GM21717 (cell line): Measurements from ENCODE around the gene HMCN2.
"Not testable (repeated sequence)": the region's sequence is repeated elsewhere in the genome, so short reads cannot be mapped to it uniquely, and the experiment has no call there.

Experiments used
- ATAC-seq: cut with Tn5 transposase; IDR thresholded peaks from one replicate; pipeline ENCODE4 v1.9.1; 2021; ENCODE audit warnings: mild to moderate bottlenecking, moderate library complexity; ENCODE audit not compliant: unreplicated experiment

The HMCN2 gene

GRCh38 chr9:130327070-130327780, 61.7 kb downstream of the HMCN2 start:
- ATAC-seq, result no peak

DNA sequence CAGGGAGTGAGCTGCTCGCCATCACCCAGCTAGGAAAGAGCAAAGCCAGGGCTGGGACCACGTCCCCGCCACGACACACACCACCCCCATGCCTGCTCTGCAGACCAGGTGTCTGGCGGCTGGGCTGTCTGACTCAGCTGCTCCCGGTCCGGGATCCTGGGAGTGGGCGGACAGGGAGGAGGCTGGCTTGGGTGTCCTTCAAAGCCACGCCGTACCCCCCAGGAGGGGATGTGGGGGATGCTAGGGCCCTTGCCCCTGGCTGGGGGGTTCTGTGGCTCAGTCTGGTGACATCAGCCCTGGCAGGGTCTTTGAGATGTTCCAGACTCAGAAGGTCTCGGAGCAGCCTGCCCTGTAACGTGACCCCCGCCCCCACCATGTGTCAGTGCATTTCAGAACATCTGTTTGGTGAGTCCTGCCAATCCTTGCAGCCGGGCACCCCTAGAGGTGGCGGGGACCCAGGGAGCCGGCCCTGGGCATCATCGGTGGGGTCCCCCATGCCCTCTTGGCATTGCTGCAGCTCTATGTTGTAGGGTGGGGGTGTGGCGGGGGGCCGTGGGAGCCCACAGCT, 62.3 kb downstream of the HMCN2 start:
- no peak for ATAC-seq

- no peak for ATAC-seq
These were observed 62.8 kb downstream of the HMCN2 start for GRCh38 chr9:130328349-130328801.

DNA sequence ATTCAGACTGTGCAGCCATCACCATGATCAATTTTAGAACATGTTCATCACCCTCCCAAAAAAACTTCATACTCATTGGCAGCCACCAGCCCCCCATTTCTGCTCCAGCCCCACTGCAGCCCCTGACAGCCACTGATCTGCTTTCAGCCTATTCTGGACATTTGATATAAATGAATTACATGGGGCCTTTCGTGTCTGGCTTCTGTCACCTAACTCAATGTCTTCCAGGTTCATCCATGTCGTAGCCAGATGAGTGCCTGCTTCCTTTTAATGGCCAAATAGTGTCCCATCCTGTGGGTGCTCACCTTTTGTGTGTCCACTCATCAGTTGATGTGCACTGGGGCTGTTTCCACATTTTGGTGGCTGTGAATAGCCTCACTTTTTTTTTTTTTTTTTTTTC, 63.5 kb downstream of the HMCN2 start:
- ATAC-seq, result no peak

- ATAC-seq, result no peak
These were observed 64.8 kb downstream of the HMCN2 start for GRCh38 chr9:130330202-130330862.

DNA sequence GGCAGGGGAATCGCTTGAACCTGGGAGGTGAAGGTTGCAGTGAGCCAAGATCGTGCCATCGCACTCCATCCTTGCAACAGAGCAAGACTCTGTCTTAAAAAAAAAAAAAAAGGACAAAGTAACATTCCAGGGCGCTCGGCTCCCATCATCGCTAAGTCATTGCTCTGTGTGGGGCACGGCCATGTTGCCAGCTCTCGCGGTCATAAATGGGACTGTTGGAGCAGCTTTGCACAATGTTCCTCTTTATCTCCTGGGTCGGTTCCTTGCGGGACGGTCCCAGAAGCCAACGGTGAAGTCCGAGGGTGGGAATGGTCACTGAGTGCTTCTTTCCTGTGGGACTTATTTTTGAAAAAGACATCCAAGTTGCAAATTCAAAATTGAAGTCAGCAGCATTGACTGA, 65.5 kb downstream of the HMCN2 start:
- no peak for ATAC-seq

DNA sequence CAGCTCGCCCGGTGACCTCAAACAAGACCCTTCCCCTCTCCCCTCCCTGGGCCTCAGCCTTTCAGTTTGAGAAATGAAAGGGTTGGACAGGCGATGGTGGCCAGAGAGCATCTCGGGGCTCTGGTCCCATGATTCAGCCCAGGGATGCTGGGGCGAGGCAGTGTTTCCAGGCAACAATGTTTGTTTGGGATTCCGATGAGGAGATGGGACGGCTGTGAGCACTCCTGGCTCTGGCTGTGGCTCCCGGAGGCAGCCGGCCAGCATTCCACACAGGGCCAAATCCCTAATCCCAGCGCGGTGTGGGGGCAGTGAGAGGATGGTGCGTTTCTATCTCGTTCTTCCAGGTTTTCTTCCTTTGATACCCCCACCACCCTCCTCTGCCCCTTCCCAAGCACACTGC, 66.0 kb downstream of the HMCN2 start:
- no peak for ATAC-seq

GRCh38 chr9:130332384-130332926, 66.9 kb downstream of the HMCN2 start:
- ATAC-seq, result no peak

- ATAC-seq, result no peak
These were observed 67.6 kb downstream of the HMCN2 start for GRCh38 chr9:130333041-130333711.

- ATAC-seq, result no peak
These were observed 68.1 kb downstream of the HMCN2 start for GRCh38 chr9:130333712-130334062.

DNA sequence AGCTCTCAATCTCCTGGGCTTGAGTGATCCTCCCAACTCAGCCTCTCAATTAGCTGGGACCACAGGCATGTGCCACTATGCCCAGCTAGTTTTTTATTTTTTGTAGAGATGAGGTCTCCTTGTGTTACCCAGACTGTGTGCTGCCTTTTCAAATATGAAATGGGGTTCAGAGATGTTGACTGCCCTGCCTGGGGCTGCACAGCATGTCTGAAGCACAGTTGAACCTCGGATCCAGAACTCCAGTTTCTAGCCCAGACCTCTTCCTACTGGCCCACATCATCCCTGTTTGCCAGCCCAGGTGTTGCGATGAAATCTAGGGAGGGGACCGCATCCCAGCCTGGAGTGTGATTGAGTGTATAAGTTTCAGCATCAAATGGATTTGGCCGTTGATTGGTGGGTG, 69.4 kb downstream of the HMCN2 start:
- ATAC-seq, result no peak

DNA sequence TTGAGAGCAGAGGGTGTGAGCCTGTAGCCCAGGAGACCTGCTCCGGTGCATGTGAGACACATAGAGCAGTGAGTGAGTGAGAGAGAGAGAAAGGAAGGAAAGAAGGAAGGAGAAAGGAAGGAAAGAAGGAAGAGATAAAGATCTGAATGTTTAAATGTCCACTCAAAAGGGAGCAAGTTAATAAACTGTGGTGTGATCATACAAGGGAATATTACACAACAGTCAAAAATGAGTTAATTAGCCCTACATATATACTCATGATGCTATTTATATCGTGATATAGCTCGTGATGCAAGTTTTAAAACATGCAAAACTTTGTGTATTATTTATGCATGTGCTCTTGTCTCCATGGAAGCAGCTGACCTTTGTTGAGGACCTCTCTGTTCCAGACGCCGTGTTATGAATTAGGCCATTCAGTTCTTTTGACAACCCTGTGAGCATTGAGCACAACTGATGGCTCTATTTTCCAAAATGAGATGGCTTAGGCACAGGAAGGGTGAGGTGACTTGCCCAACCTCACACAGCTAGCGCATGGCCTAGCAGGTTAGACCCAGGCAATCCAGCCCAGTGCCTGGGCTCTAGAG, 70.6 kb downstream of the HMCN2 start:
- no peak for ATAC-seq

GRCh38 chr9:130336885-130337284, 71.3 kb downstream of the HMCN2 start:
- no peak for ATAC-seq

DNA sequence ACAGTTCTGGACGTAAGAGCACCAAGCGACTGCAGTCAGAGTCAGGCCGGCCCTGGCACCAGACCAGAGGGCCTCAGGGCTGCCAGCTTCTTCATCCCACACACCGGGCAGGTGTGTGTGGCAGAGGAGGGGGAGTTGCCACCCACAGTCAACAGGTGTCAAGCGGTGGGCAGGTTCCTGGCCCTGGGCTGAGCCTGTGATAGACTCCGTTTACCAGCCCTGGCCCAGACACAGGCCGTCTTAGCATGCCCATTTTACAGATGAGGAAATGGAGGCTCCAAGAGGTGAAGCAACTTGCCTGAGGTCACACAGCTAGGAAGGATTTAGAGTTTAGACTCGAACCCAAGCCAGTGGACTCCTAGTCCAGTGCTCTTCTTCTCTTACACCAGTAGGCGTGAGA, 71.8 kb downstream of the HMCN2 start:
- no peak for ATAC-seq

GRCh38 chr9:130337784-130338380, 72.3 kb downstream of the HMCN2 start:
- no peak for ATAC-seq

GRCh38 chr9:130338891-130339290, 73.3 kb downstream of the HMCN2 start:
- ATAC-seq, result not testable (repeated sequence)

GRCh38 chr9:130339306-130339705, 73.7 kb downstream of the HMCN2 start:
- no peak for ATAC-seq

DNA sequence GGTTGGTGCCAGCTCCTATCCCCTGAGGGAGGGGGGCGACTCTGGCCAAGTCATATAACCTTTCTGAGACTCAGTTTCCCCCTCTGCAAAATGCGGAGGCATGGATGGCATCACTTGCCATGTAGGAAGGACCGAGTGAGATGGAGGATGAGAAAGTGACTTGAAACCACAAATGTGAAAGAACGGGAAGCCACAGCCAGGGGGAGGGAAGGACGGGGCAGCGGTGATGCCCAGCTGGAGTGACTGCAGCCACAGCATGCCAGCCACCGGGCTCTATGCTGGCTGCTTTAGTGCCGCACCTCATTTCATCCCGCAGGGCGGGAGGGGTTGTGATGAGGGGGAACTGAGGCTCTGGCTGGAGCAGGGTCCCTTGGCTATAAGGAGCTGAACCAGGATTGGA, 74.5 kb downstream of the HMCN2 start:
- ATAC-seq, result no peak

GRCh38 chr9:130340557-130340956, 75.0 kb downstream of the HMCN2 start:
- ATAC-seq, result not testable (repeated sequence)

DNA sequence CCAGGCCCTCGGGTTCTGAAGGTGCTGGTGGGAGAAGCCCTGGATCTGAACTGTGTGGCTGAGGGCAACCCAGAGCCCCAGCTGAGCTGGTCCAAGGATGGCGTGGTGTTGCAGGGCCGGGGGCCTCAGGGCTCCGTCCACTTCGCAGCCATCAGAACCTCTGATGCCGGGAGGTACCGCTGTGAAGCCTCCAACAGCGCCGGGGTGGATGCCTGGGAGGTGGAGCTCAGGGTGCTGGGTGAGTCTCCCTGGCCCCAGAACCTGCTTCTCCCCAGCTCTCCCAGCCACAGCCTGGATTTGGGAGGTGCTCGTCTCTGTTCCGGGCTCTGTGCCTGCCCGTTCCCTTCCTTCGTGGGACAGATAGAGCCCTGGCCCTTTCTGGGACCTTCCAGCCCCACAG, 75.6 kb downstream of the HMCN2 start:
- ATAC-seq, result no peak
